ENCODE data around the gene RPA1. TPM values are rescaled to one million over a fixed set of nuclear protein-coding genes. Genes with fewer than 3 reads are reported as not detected.
"Not testable (repeated sequence)": the region's sequence is repeated elsewhere in the genome, so short reads cannot be mapped to it uniquely, and the experiment has no call there.

The RPA1 gene
- total and polyA plus RNA-seq, 5 donors from 2014 or later: 66.3 to 94.5 (median 70.6) TPM

DNA sequence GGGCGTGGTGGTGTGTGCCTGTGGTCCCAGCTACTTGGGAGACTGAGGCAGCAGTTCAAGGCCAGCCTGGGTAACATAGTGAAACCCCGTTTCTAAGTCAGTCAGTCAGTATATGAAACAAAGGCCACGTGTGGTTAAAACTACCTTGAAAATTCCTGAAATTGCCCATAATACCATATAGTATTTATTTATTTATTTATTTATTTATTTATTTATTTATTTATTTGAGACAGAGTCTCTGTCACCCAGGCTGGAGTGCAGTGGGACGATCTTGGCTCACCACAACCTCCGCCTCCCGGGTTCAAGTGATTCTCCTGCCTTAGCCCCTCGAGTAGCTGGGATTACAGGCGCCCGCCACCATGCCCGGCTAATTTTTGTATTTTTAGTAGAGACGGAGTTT is 65.7 kb downstream of the RPA1 start:
- not testable (repeated sequence) for H3K27me3 ChIP-seq (ENCODE audit: control insufficient read depth, insufficient read depth, low read length); H3K27ac ChIP-seq (ENCODE audit: insufficient read depth, low read length, poor library complexity, severe bottlenecking); H3K9me3 ChIP-seq (ENCODE audit: control insufficient read depth in 2 of 2, low read length in 2 of 2); ATAC-seq (ENCODE audit: low read depth in 2 of 2); H3K4me1 ChIP-seq (ENCODE audit: control insufficient read depth, insufficient read depth, low read length, poor library complexity, severe bottlenecking); H3K4me1 Mint-ChIP-seq; H3K4me3 ChIP-seq (ENCODE audit: low read depth, low read length); H3K27me3 Mint-ChIP-seq; H3K27ac Mint-ChIP-seq; DNase-seq; H3K9me3 Mint-ChIP-seq; H3K4me3 Mint-ChIP-seq
- peaks cover 55% of the 10 kb centered on the region for H3K36me3 Mint-ChIP-seq
- peaks cover 70% of the 10 kb centered on the region for H3K36me3 ChIP-seq (ENCODE audit: control insufficient read depth, insufficient read depth, low read length)

- Mint-ChIP-seq H3K9me3 (no peaks in the 10 kb centered on the region), H3K36me3 (peaks cover 49% of the 10 kb centered on the region), H3K4me1 (no peaks in the 10 kb centered on the region), H3K27me3 (no peaks in the 10 kb centered on the region), H3K4me3 (no peak overlapping the region), H3K27ac (no peak overlapping the region)
- Histone ChIP-seq H3K9me3 (ENCODE audit: control insufficient read depth in 2 of 2, low read length in 2 of 2) (no peaks in the 10 kb centered on the region), H3K4me3 (ENCODE audit: low read depth, low read length) (no peak overlapping the region), H3K36me3 (ENCODE audit: control insufficient read depth, insufficient read depth, low read length) (peaks cover 62% of the 10 kb centered on the region), H3K27ac (ENCODE audit: insufficient read depth, low read length, poor library complexity, severe bottlenecking) (no peak overlapping the region), H3K4me1 (ENCODE audit: control insufficient read depth, insufficient read depth, low read length, poor library complexity, severe bottlenecking) (no peaks in the 10 kb centered on the region), H3K27me3 (ENCODE audit: control insufficient read depth, insufficient read depth, low read length) (no peaks in the 10 kb centered on the region)
- no peak for DNase-seq
- ATAC-seq (ENCODE audit: low read depth in 2 of 2): no peak
Measured at GRCh38 chr17:1896243-1897104, 66.7 kb downstream of the RPA1 start.

GRCh38 chr17:1897105-1897656 is 67.4 kb downstream of the RPA1 start:
- H3K27ac ChIP-seq (ENCODE audit: insufficient read depth, low read length, poor library complexity, severe bottlenecking): no peak overlapping the region
- no peak for DNase-seq
- Mint-ChIP-seq H3K27me3 (no peaks in the 10 kb centered on the region), H3K4me1 (no peaks in the 10 kb centered on the region), H3K36me3 (peaks cover 48% of the 10 kb centered on the region), H3K9me3 (no peaks in the 10 kb centered on the region), H3K4me3 (no peak overlapping the region), H3K27ac (no peak overlapping the region)
- no peaks in the 10 kb centered on the region for H3K4me1 ChIP-seq (ENCODE audit: control insufficient read depth, insufficient read depth, low read length, poor library complexity, severe bottlenecking)
- H3K9me3 ChIP-seq (ENCODE audit: control insufficient read depth in 2 of 2, low read length in 2 of 2): no peaks in the 10 kb centered on the region
- peaks cover 58% of the 10 kb centered on the region for H3K36me3 ChIP-seq (ENCODE audit: control insufficient read depth, insufficient read depth, low read length)
- no peak overlapping the region for H3K4me3 ChIP-seq (ENCODE audit: low read depth, low read length)
- no peak for ATAC-seq (ENCODE audit: low read depth in 2 of 2)
- H3K27me3 ChIP-seq (ENCODE audit: control insufficient read depth, insufficient read depth, low read length): no peaks in the 10 kb centered on the region

DNA sequence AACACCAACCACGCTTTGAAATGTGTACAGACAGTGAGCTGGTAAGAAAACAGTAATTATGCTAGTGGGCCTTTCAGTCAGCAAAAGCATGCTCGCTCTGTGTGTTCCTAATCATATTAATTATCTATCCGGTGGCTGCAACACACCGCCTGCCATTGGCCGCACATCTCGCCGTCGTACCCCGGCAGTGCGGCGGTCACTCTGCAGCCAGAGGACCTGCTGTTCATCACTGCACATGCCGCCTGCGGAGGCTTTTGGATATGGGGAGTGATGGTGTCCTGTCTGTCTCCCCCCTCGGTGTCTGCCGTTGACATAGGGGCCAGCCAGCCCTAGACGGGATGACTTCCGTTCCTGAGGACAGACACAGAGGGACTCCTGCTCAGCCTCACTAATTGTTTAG is 68.5 kb downstream of the RPA1 start:
- Histone ChIP-seq H3K4me1 (ENCODE audit: control insufficient read depth, insufficient read depth, low read length, poor library complexity, severe bottlenecking) (no peaks in the 10 kb centered on the region), H3K9me3 (ENCODE audit: control insufficient read depth in 2 of 2, low read length in 2 of 2) (no peaks in the 10 kb centered on the region), H3K36me3 (ENCODE audit: control insufficient read depth, insufficient read depth, low read length) (peaks cover 51% of the 10 kb centered on the region), H3K27ac (ENCODE audit: insufficient read depth, low read length, poor library complexity, severe bottlenecking) (no peak overlapping the region), H3K27me3 (ENCODE audit: control insufficient read depth, insufficient read depth, low read length) (no peaks in the 10 kb centered on the region), H3K4me3 (ENCODE audit: low read depth, low read length) (no peak overlapping the region)
- no peaks in the 10 kb centered on the region for H3K9me3 Mint-ChIP-seq
- no peak for ATAC-seq (ENCODE audit: low read depth in 2 of 2)
- H3K27me3 Mint-ChIP-seq: peaks cover 4% of the 10 kb centered on the region
- DNase-seq: no peak
- no peak overlapping the region for H3K4me3 Mint-ChIP-seq
- peak overlapping the region in 1 of 3 donors; percentile 20 for H3K27ac Mint-ChIP-seq
- no peaks in the 10 kb centered on the region for H3K4me1 Mint-ChIP-seq
- H3K36me3 Mint-ChIP-seq: peaks cover 37% of the 10 kb centered on the region

GRCh38 chr17:1898872-1899271 is 69.1 kb downstream of the RPA1 start:
- Histone ChIP-seq H3K4me1 (ENCODE audit: control insufficient read depth, insufficient read depth, low read length, poor library complexity, severe bottlenecking) (no peaks in the 10 kb centered on the region), H3K36me3 (ENCODE audit: control insufficient read depth, insufficient read depth, low read length) (peaks cover 46% of the 10 kb centered on the region), H3K27me3 (ENCODE audit: control insufficient read depth, insufficient read depth, low read length) (no peaks in the 10 kb centered on the region), H3K4me3 (ENCODE audit: low read depth, low read length) (no peak overlapping the region), H3K27ac (ENCODE audit: insufficient read depth, low read length, poor library complexity, severe bottlenecking) (no peak overlapping the region), H3K9me3 (ENCODE audit: control insufficient read depth in 2 of 2, low read length in 2 of 2) (no peaks in the 10 kb centered on the region)
- ATAC-seq (ENCODE audit: low read depth in 2 of 2) (no peak), DNase-seq (no peak)
- Mint-ChIP-seq H3K27ac (no peak overlapping the region), H3K4me3 (no peak overlapping the region), H3K27me3 (peaks cover 4% of the 10 kb centered on the region), H3K9me3 (no peaks in the 10 kb centered on the region), H3K4me1 (no peaks in the 10 kb centered on the region), H3K36me3 (peaks cover 37% of the 10 kb centered on the region)

DNA sequence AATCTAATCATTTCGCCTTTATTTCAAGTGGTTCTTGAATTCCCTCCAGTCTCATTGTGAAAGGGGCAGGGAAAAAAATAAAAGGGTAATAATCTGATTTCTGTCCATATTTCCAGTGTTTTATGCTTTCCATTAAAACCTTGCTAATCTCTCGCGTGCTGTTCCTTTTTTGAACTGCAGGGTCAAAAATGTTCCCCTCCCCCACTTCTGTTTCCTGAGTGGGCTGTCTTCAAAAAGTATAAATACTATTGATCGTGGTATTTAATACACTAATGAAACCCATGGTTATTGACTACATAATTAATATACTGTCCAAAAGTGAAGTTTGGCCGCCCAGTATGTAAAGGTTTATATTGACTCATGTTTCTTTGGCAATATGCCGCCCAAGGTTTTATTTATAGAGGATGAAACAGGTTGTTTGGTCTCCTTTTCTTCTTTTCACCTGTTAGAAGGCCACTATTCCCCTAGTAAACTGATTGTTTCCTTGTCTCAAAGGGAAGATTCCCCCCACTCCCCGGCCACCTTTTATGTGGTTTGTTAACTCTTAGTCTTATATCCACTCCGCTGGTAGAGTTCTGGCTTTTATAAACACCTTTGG is 69.7 kb downstream of the RPA1 start:
- no peak overlapping the region for H3K27ac ChIP-seq (ENCODE audit: insufficient read depth, low read length, poor library complexity, severe bottlenecking)
- peaks cover 44% of the 10 kb centered on the region for H3K36me3 ChIP-seq (ENCODE audit: control insufficient read depth, insufficient read depth, low read length)
- H3K4me3 ChIP-seq (ENCODE audit: low read depth, low read length): no peak overlapping the region
- H3K4me1 Mint-ChIP-seq: no peaks in the 10 kb centered on the region
- H3K9me3 Mint-ChIP-seq: no peaks in the 10 kb centered on the region
- H3K36me3 Mint-ChIP-seq: peaks cover 30% of the 10 kb centered on the region
- DNase-seq: no peak
- no peak overlapping the region for H3K4me3 Mint-ChIP-seq
- no peak overlapping the region for H3K27ac Mint-ChIP-seq
- no peaks in the 10 kb centered on the region for H3K4me1 ChIP-seq (ENCODE audit: control insufficient read depth, insufficient read depth, low read length, poor library complexity, severe bottlenecking)
- H3K27me3 ChIP-seq (ENCODE audit: control insufficient read depth, insufficient read depth, low read length): no peaks in the 10 kb centered on the region
- no peak for ATAC-seq (ENCODE audit: low read depth in 2 of 2)
- peaks cover 8% of the 10 kb centered on the region for H3K27me3 Mint-ChIP-seq
- no peaks in the 10 kb centered on the region for H3K9me3 ChIP-seq (ENCODE audit: control insufficient read depth in 2 of 2, low read length in 2 of 2)

GRCh38 chr17:1904273-1905182 is 74.7 kb downstream of the RPA1 start:
- H3K36me3 Mint-ChIP-seq: peaks cover under 1% of the 10 kb centered on the region
- peaks cover 0 to 12% (median 4%) of the 10 kb centered on the region in 4 donors for H3K4me1 Mint-ChIP-seq

More at GRCh38 chr17:1904273-1905182, 74.7 kb downstream of the RPA1 start:
- no peak for DNase-seq
- Mint-ChIP-seq H3K27me3 (peaks cover 56% of the 10 kb centered on the region), H3K27ac (no peak overlapping the region), H3K9me3 (peaks cover 0 to 1% (median 0%) of the 10 kb centered on the region in 7 donors), H3K4me3 (no peak overlapping the region)
- Histone ChIP-seq H3K4me1 (ENCODE audit: control insufficient read depth, insufficient read depth, low read length, poor library complexity, severe bottlenecking) (peaks cover 12% of the 10 kb centered on the region), H3K27me3 (ENCODE audit: control insufficient read depth, insufficient read depth, low read length) (peaks cover 12% of the 10 kb centered on the region), H3K27ac (ENCODE audit: insufficient read depth, low read length, poor library complexity, severe bottlenecking) (no peak overlapping the region), H3K9me3 (ENCODE audit: control insufficient read depth in 2 of 2, low read length in 2 of 2) (no peaks in the 10 kb centered on the region), H3K36me3 (ENCODE audit: control insufficient read depth, insufficient read depth, low read length) (no peaks in the 10 kb centered on the region), H3K4me3 (ENCODE audit: low read depth, low read length) (no peak overlapping the region)
- ATAC-seq (ENCODE audit: low read depth in 2 of 2): no peak
